BJ (cell line): ENCODE measurements around the gene TAOK2. TPM values are rescaled to one million over a fixed set of nuclear protein-coding genes. Genes with fewer than 3 reads are reported as not detected.
"Not testable (repeated sequence)": the region's sequence is repeated elsewhere in the genome, so short reads cannot be mapped to it uniquely, and the experiment has no call there.

Experiments
- CTCF ChIA-PET: fragments of 350-600 bp; formaldehyde crosslinking; extraction: SDS; loops from one replicate; lab custom pipeline; 2021; ENCODE audit warnings: antibody characterized with exemption, inconsistent platforms; lab: Yijun Ruan, JAX
- POLR2A ChIA-PET: fragments of 300-600 bp; sonication (Branson Sonifier 250); formaldehyde crosslinking; extraction: SDS; loops from one replicate; lab custom pipeline; 2021; ENCODE audit warnings: antibody characterized with exemption; lab: Charles Lee
- DNase-seq: peaks from one replicate; pipeline ENCODE4 v3.0.0-alpha.2; 2011; ENCODE audit warnings: low read depth
- H3K27me3 ChIP-seq: 2 replicates; pipeline ENCODE4 v1.6.0; 2011; ENCODE audit warnings: low read length; ENCODE audit not compliant: control insufficient read depth, insufficient read depth
- H3K36me3 ChIP-seq: 2 replicates; pipeline ENCODE4 v1.5.1; 2011; ENCODE audit warnings: low read length; ENCODE audit not compliant: control insufficient read depth, insufficient read depth
- H3K4me3 ChIP-seq: 2 replicates; pipeline ENCODE4 v1.5.1; 2011; ENCODE audit warnings: low read depth, mild to moderate bottlenecking, control low read depth, low read length
- CTCF ChIP-seq: IDR thresholded peaks from 2 replicates; pipeline ENCODE4 v1.5.1; 2011; ENCODE audit warnings: low read depth, mild to moderate bottlenecking, control low read depth, inconsistent platforms, low read length, moderate library complexity; ENCODE audit not compliant: insufficient read depth
- polyA plus RNA-seq: library from polyadenylated mRNA; depleted of rRNA; stranded (reverse); fragments of >200 nt; gene quantifications from 2 replicates; pipeline ENCODE4 v1.2.3, GENCODE V29; 2011

The TAOK2 gene
- polyA plus RNA-seq, 1 experiment: 24.3 TPM

- peaks cover 11% of the 10 kb centered on the region for H3K27me3 ChIP-seq
- no peak overlapping the region for H3K4me3 ChIP-seq
- H3K36me3 ChIP-seq: peaks cover 2% of the 10 kb centered on the region
- TF ChIP-seq CTCF: no peak
- CTCF ChIA-PET: interaction anchor here (0.7 to 1.2 kb wide), 2 partner anchors 23 to 224 kb away, joined by 3 read pairs; no protein-coding TSS in a partner anchor
- POLR2A ChIA-PET: interaction anchor here (0.6 kb wide), 1 partner anchor 11 kb away, joined by 8 read pairs; no protein-coding TSS in a partner anchor
- DNase-seq: no peak
These were observed 35.6 kb downstream of the TAOK2 start for GRCh38 chr16:30009085-30009862.

GRCh38 chr16:30009990-30010843 is 36.5 kb downstream of the TAOK2 start:
- ChIA-PET POLR2A (no interaction called here), CTCF (no interaction called here)
- no peak for DNase-seq
- TF ChIP-seq CTCF: no peak
- peak overlapping the region; percentile 51; the same call in 1 of the 2 replicates for H3K4me3 ChIP-seq
- H3K27me3 ChIP-seq: peaks cover 11% of the 10 kb centered on the region
- peaks cover 2% of the 10 kb centered on the region for H3K36me3 ChIP-seq

- ChIA-PET POLR2A (interaction anchor here (0.7 kb wide), 1 partner anchor 55 kb away, joined by 33 read pairs; the partner anchor contains the start of gene ALDOA), CTCF (no interaction called here)
- H3K4me3 ChIP-seq: peak within 1 kb of the TSS; percentile 51
- H3K36me3 ChIP-seq: peaks cover under 1% of the 10 kb centered on the region; the same call in 1 of the 2 replicates
- no peak for DNase-seq
- TF ChIP-seq CTCF: no peak
- peaks cover 11% of the 10 kb centered on the region for H3K27me3 ChIP-seq
These were observed 37.4 kb downstream of the TAOK2 start, which contains the start of gene DOC2A for GRCh38 chr16:30010844-30011713. TSS of gene DOC2A (minus strand) at chr16:30011027. CDS start at chr16:30010222, 805 bp downstream.

- ChIA-PET POLR2A (interaction anchor here (0.7 kb wide), 1 partner anchor 54 kb away, joined by 33 read pairs; the partner anchor contains the start of gene ALDOA), CTCF (interaction anchor here (1.0 to 1.4 kb wide), 2 partner anchors 9 to 12 kb away, joined by 3 to 6 read pairs; no protein-coding TSS in a partner anchor)
- no peak for DNase-seq
- H3K4me3 ChIP-seq: no peak overlapping the region
- no peaks in the 10 kb centered on the region for H3K36me3 ChIP-seq
- TF ChIP-seq CTCF: no peak
- H3K27me3 ChIP-seq: peaks cover 11% of the 10 kb centered on the region
These were observed 38.2 kb downstream of the TAOK2 start for GRCh38 chr16:30011714-30012504.

- H3K27me3 ChIP-seq: peaks cover 11% of the 10 kb centered on the region
- H3K4me3 ChIP-seq, H3K36me3 ChIP-seq, DNase-seq, POLR2A ChIA-PET: not testable (repeated sequence)
- CTCF ChIA-PET: interaction anchor here (1.0 to 1.4 kb wide), 3 partner anchors 8 to 20 kb away, joined by 3 to 6 read pairs (median 4); no protein-coding TSS in a partner anchor
These were observed 38.9 kb downstream of the TAOK2 start for GRCh38 chr16:30012598-30012997.

- CTCF ChIA-PET: interaction anchor here (0.7 kb wide), 1 partner anchor 258 kb away, joined by 3 read pairs; no protein-coding TSS in a partner anchor
- POLR2A ChIA-PET, H3K4me3 ChIP-seq, H3K36me3 ChIP-seq, DNase-seq, H3K27me3 ChIP-seq: not testable (repeated sequence)
These were observed 41.8 kb downstream of the TAOK2 start for GRCh38 chr16:30015450-30015849.
